GM19043 (cell line): ENCODE measurements around the gene ARHGAP20.

ENCODE experiments used
- ATAC-seq: cut with Tn5 transposase; IDR thresholded peaks from one replicate; pipeline ENCODE4 v1.9.1; 2021; ENCODE audit warnings: low read depth; ENCODE audit not compliant: unreplicated experiment

The ARHGAP20 gene

GRCh38 chr11:110720431-110721275, 8.4 kb upstream of the ARHGAP20 start:
- no peak for ATAC-seq

GRCh38 chr11:110716361-110716760, 4.1 kb upstream of the ARHGAP20 start:
- no peak for ATAC-seq

- ATAC-seq = no peak
Measured at GRCh38 chr11:110715541-110715940, 3.3 kb upstream of the ARHGAP20 start.

- no peak for ATAC-seq
Measured at GRCh38 chr11:110713449-110713776, 1.2 kb upstream of the ARHGAP20 start.

GRCh38 chr11:110712659-110713448, 617 bp upstream of the ARHGAP20 start:
- ATAC-seq = peak; percentile 22

GRCh38 chr11:110711448-110711775, 825 bp downstream of the ARHGAP20 start:
- ATAC-seq = no peak

GRCh38 chr11:110710628-110711381, 1.4 kb downstream of the ARHGAP20 start:
- no peak for ATAC-seq

GRCh38 chr11:110704210-110704864, 7.9 kb downstream of the ARHGAP20 start:
- no peak for ATAC-seq

GRCh38 chr11:110691926-110692325, 20.3 kb downstream of the ARHGAP20 start:
- no peak for ATAC-seq

GRCh38 chr11:110689306-110689705, 22.9 kb downstream of the ARHGAP20 start:
- no peak for ATAC-seq

- no peak for ATAC-seq
Measured at GRCh38 chr11:110679323-110679975, 32.8 kb downstream of the ARHGAP20 start.

GRCh38 chr11:110675548-110675947, 36.7 kb downstream of the ARHGAP20 start:
- ATAC-seq = no peak

- ATAC-seq = no peak
Measured at GRCh38 chr11:110665689-110666465, 46.4 kb downstream of the ARHGAP20 start.

- ATAC-seq = no peak
Measured at GRCh38 chr11:110655967-110656366, 56.3 kb downstream of the ARHGAP20 start.

- no peak for ATAC-seq
Measured at GRCh38 chr11:110654456-110654855, 57.8 kb downstream of the ARHGAP20 start.

GRCh38 chr11:110645253-110645652, 67.0 kb downstream of the ARHGAP20 start:
- no peak for ATAC-seq

- ATAC-seq = no peak
Measured at GRCh38 chr11:110634370-110634769, 77.9 kb downstream of the ARHGAP20 start.

- no peak for ATAC-seq
Measured at GRCh38 chr11:110631551-110631950, 80.7 kb downstream of the ARHGAP20 start.

GRCh38 chr11:110629594-110629993, 82.6 kb downstream of the ARHGAP20 start:
- no peak for ATAC-seq
